MM.1S (cell line): ENCODE data around the gene SACS.

Source experiments
- EZH2phosphoT487 ChIP-seq: fragments of 300-600 bp; sonication (generic); IDR thresholded peaks from 2 replicates; pipeline ENCODE4 v1.6.1; 2018; ENCODE audit warnings: antibody characterized with exemption, low read length
- TF ChIP-seq, protein P1 (sequence below): fragments of 300-600 bp; sonication (generic); IDR thresholded peaks from 2 replicates; pipeline ENCODE4 v1.5.1; 2016; ENCODE audit warnings: antibody characterized with exemption, low read length, mixed read lengths

GRCh38 chr13:23359882-23360281 is 73.6 kb downstream of the SACS start:
- TF ChIP-seq, protein P1, sequence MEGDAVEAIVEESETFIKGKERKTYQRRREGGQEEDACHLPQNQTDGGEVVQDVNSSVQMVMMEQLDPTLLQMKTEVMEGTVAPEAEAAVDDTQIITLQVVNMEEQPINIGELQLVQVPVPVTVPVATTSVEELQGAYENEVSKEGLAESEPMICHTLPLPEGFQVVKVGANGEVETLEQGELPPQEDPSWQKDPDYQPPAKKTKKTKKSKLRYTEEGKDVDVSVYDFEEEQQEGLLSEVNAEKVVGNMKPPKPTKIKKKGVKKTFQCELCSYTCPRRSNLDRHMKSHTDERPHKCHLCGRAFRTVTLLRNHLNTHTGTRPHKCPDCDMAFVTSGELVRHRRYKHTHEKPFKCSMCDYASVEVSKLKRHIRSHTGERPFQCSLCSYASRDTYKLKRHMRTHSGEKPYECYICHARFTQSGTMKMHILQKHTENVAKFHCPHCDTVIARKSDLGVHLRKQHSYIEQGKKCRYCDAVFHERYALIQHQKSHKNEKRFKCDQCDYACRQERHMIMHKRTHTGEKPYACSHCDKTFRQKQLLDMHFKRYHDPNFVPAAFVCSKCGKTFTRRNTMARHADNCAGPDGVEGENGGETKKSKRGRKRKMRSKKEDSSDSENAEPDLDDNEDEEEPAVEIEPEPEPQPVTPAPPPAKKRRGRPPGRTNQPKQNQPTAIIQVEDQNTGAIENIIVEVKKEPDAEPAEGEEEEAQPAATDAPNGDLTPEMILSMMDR = no peak
- TF ChIP-seq EZH2phosphoT487 = no peak
